ENCODE results near the gene IFT80.
"Not testable (repeated sequence)": the region's sequence is repeated elsewhere in the genome, so short reads cannot be mapped to it uniquely, and the experiment has no call there.

Gene IFT80

DNA sequence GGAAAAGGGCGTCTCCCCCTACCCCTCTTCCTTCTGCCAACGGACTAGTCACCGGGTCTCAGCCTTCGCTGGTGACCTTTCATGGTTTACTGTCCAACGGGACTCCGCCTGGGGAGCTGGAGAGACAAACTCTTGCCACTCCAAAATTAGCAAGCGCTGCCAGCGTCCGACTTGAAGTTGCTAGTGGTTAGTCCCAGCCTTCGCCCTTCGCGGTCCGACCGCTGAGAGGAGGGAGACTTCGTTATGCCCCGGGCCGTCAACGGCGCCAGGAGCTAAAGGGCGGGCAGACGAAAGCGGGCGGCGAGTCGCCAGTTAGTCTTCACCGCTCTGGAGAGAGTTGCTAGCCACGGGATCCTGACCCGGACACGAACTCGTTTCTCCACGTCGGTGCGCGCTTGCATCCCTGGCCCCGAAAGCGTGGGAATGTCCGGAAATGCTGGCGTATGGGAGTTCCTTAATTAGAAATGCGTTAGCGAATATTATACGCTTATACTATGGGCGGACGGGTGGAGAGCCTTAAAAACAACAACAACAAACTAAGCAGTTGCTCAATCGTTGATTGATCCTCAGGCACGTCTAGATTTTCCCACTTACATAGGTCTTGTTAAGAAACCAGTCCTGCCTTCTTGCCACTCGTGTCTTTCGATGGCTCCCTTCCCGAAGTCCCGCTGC is 1.1 kb upstream of the IFT80 start:
- peak; percentile 10 for DNase-seq

GRCh38 chr3:160398820-160399124 is 253 bp downstream of the IFT80 start:
- no peak for DNase-seq

- peak; percentile 79 for DNase-seq
Observed at GRCh38 chr3:160395297-160395696, 3.7 kb downstream of the IFT80 start.

DNA sequence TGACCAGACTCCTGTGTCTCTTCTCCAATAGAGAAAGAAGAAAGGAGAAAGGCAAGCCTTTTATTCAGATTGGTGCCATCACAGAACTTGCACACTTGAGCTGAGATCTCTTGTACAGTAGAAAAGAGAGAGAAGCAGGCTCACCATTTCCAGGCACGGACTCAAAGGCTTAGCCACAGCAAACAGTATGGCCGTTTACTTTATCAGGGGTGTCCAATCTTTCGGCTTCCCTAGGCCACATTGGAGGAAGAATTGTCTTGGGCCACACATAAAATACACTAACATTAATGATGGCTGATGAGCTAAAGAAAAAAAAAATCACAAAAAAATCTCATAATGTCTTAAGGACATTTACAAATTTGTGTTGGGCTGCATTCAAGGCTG is 5.0 kb downstream of the IFT80 start:
- no peak for DNase-seq

GRCh38 chr3:160393346-160394008 is 5.5 kb downstream of the IFT80 start:
- no peak for DNase-seq

GRCh38 chr3:160392798-160393197 is 6.2 kb downstream of the IFT80 start:
- no peak for DNase-seq

- no peak for DNase-seq
Observed at GRCh38 chr3:160390565-160391138, 8.4 kb downstream of the IFT80 start.

DNA sequence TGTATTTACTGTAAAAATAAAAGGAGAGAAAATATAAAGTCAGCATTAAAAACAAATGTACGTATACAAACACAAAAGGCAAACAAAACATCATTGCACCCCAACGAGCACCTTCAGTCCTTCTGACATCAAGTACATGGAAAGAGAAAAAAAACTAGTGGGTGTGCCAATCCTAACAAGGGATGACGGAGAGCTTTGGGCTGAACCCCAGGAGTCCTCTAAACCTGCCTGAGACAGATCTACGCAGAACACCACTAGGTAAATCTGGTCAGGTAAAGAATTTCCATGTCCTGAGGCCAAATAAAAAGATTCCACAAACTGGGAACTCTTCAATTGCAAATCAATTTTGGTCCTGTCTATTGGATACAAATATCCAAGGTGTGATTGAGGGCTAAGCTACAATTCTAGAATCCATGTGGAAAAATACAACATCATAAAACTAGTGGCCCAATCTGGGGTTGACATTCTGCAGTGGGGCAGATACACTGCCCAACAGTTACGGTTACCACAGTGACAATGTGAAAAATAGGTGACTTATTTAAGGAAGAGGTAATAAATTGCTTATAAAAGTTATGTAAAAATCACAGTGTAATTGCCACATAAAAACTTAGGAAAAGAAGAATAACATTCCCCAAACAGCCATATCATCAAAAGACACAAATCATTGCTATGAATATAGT is 14.2 kb downstream of the IFT80 start:
- DNase-seq: no peak

GRCh38 chr3:160381470-160381869 is 17.6 kb downstream of the IFT80 start:
- DNase-seq: no peak

- DNase-seq: no peak
Observed at GRCh38 chr3:160379628-160380214, 19.3 kb downstream of the IFT80 start.

GRCh38 chr3:160378331-160379109 is 20.5 kb downstream of the IFT80 start:
- DNase-seq: no peak

DNA sequence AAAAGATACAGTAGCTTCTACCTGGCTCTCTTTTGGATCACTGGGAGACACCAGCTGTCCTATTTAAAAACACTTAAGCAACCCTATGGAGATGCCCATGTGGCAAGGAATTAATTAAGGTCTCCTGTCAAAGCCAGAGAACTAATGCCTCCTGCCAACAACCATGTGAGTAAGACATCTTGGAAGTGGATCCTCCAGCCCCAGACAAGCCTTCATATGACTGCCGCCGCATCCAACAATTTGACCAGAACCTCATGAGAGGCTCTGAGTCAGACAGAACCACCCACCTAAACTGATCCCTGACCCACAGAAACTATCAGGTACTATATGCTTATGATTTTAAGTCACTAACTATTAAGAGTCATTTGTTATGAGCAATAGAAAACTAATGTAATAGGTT is 22.3 kb downstream of the IFT80 start:
- DNase-seq: no peak

DNA sequence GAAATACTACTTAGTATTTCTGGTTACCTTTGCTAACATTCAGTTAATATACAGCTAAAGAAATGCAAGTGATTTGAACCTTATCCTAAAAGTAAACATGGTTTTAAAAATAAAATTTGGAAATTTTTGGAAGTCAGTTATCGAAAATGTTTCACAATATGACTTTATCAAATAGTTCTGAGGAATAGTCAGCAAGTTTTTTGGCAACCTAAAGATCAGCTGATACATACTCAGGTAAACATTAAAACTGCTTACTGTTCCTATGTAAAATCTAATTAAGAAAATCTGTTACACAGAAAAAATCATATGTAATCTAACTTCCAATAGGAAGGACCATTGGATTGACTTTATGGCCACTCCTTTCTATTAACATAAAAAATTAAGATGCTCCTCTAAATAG is 24.1 kb downstream of the IFT80 start:
- DNase-seq: no peak

GRCh38 chr3:160374472-160374871 is 24.6 kb downstream of the IFT80 start:
- DNase-seq: no peak

DNA sequence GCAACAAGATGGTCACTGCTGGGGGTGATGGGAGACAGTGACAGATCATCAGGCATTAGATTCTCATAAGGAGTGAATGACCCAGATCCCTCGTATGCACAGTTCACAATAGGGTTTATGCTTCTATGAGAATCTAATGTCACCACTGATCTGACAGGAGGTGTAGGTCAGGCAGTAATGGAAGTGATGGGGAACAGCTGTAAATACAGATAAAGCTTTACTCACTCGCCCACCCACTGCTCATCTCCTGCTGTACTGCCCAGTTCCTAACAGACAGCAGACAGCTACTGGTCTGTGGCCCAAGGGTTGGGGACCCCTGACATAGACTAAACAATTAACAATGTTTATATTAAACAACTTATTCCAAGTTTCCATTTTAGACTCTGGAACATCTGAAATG is 25.4 kb downstream of the IFT80 start:
- no peak for DNase-seq

DNA sequence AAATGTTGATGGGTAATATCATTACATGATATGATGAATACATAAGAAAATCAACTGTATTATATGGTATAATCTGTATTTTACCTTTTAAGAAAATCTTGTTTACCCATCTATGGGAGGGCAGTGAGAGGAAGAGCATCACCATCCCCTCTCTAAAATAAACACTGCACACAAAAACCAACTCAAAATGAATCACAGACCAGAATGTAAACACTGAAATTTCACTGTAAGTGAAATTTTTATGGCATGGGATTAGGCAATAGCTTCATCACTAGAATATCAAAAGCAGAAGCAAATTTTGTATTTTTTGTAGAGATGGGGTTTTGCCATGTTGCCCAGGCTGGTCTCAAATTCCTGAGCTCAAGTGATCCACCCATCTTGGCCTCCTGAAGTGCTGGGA is 26.2 kb downstream of the IFT80 start:
- DNase-seq: no peak

DNA sequence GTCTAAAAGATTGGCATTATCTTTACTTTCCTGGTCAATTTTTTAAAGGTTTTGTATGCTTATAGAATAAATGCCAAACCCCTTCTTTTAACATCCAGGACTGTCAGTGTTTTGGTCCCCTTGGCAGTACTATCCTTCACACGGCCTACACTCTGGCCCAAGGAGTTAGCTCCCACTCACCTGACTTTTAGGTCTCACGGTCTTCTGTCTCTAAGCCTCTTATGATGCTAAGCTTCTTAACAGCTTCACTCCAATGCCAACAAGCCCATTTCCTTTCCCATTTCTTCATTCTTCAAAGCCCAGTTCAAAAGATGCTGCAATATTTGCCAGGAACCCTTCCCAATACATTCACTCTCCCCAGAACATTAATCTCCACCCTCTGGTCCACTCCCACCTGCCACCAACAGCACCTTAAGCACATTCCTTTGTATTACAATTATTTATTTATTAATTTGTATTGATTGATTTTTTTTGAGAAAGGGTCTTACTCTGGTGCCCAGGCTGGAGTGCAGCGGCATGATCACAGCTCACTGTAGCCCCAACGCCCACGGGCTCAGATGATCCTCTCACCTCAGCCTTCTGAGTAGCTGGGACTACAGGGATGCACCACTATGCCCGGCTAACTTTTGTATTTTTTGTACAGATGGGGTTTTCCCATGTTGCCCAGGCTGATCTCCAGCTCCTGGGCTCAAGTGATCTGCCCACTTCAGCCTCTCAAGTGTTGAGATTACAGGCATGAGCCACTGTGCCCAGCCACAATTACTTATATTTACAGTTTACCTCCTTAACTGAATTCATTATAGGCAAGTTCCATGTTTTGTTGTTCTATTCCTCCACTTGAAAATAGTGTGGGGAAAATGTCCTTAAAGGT is 27.8 kb downstream of the IFT80 start:
- peak; percentile 3 for DNase-seq

DNA sequence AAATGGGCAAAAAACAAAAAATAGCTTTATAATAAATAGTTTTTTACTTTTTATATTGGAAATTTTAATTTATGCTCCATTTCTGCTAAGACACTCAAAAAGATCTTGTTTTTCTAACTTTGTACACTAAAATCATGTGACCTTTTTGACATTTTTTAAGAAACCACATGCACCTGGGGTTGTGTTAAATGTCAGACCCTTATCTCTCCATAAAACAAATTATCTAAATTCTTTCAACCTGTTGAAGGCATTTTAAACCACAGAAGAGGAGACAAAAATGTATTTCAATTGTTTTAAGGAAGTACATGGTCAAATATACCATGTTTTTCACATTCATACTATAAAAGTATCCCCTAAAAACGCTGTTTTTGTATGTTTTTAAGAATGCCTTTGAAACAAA is 29.2 kb downstream of the IFT80 start:
- no peak for DNase-seq

- DNase-seq: no peak
Observed at GRCh38 chr3:160368804-160369203, 30.2 kb downstream of the IFT80 start.

- no peak for DNase-seq
Observed at GRCh38 chr3:160365869-160366522, 33.0 kb downstream of the IFT80 start.

GRCh38 chr3:160362896-160363295 is 36.1 kb downstream of the IFT80 start:
- not testable (repeated sequence) for DNase-seq

Measured in NCI-H226 (cell line).